Bronchial epithelial cell (primary cell): ENCODE measurements around the gene CMPK2. TPM values are rescaled to one million over a fixed set of nuclear protein-coding genes. Genes with fewer than 3 reads are reported as not detected.

Experiments used
- DNase-seq: peaks from one replicate; pipeline ENCODE4 v3.0.0-alpha.2; 2010; ENCODE audit warnings: low read depth
- FAIRE-seq: peaks from 2 replicates; lab custom pipeline; 2011; peaks lifted over from hg19 to GRCh38; lab: Jason Lieb, UNC
- H3K27me3 ChIP-seq: 2 replicates; pipeline ENCODE4 v1.5.1; 2011; ENCODE audit warnings: low read length; ENCODE audit not compliant: control insufficient read depth, insufficient read depth
- H3K36me3 ChIP-seq: 2 replicates; pipeline ENCODE4 v1.5.1; 2011; ENCODE audit warnings: low read length; ENCODE audit not compliant: control insufficient read depth, insufficient read depth
- H3K4me3 ChIP-seq: 2 replicates; pipeline ENCODE4 v1.5.1; 2011; ENCODE audit warnings: mild to moderate bottlenecking, low read depth, low read length, control low read depth
- CTCF ChIP-seq: IDR thresholded peaks from 2 replicates; pipeline ENCODE4 v1.5.1; 2011; ENCODE audit warnings: mild to moderate bottlenecking, moderate library complexity, low read length, control low read depth, inconsistent platforms; ENCODE audit not compliant: insufficient read depth, severe bottlenecking
- total RNA-seq: library from RNA; depleted of rRNA; stranded (reverse); fragments of >200 nt; gene quantifications from 2 replicates; pipeline ENCODE4 v1.2.1, GENCODE V29; 2014

Gene CMPK2
- total RNA-seq, 1 donor from 2014 or later, result 0.26 TPM

- TF ChIP-seq CTCF, result no peak
- peak; percentile 42 for DNase-seq
- no peak for FAIRE-seq
- no peaks in the 10 kb centered on the region for H3K36me3 ChIP-seq
- no peak within 1 kb of the TSS for H3K4me3 ChIP-seq
- no peaks in the 10 kb centered on the region for H3K27me3 ChIP-seq
Measured at GRCh38 chr2:6877402-6878304, 11.9 kb upstream of the CMPK2 start, which contains the start of gene RSAD2. Gene RSAD2, plus strand, starts transcription at chr2:6877777. Its CDS starts 24 bp downstream, at chr2:6877801.

- no peak for FAIRE-seq
- no peak for DNase-seq
Measured at GRCh38 chr2:6876309-6876708, 10.6 kb upstream of the CMPK2 start.

GRCh38 chr2:6874032-6874431 is 8.3 kb upstream of the CMPK2 start:
- no peak for DNase-seq
- TF ChIP-seq CTCF, result no peak
- H3K36me3 ChIP-seq, result no peaks in the 10 kb centered on the region
- no peak overlapping the region for H3K4me3 ChIP-seq
- FAIRE-seq, result no peak
- H3K27me3 ChIP-seq, result no peaks in the 10 kb centered on the region

More at GRCh38 chr2:6876309-6876708, 10.6 kb upstream of the CMPK2 start:
- Histone ChIP-seq H3K4me3 (no peak overlapping the region), H3K27me3 (no peaks in the 10 kb centered on the region), H3K36me3 (no peaks in the 10 kb centered on the region)
- no peak for TF ChIP-seq CTCF

- H3K4me3 ChIP-seq, result no peak overlapping the region
- no peak for FAIRE-seq
- H3K27me3 ChIP-seq, result no peaks in the 10 kb centered on the region
- no peak for DNase-seq
- no peak for TF ChIP-seq CTCF
- no peaks in the 10 kb centered on the region for H3K36me3 ChIP-seq
Measured at GRCh38 chr2:6872394-6872793, 6.7 kb upstream of the CMPK2 start.

GRCh38 chr2:6866982-6867381 is 1.3 kb upstream of the CMPK2 start:
- DNase-seq (no peak), FAIRE-seq (no peak)
- no peak for TF ChIP-seq CTCF
- no peak overlapping the region for H3K4me3 ChIP-seq
- H3K27me3 ChIP-seq, result no peaks in the 10 kb centered on the region
- H3K36me3 ChIP-seq, result no peaks in the 10 kb centered on the region
